ENCODE measurements around the gene OOSP1.
A peak's percentile ranks its signal among the peaks of the same experiment; 100 is the strongest.
"Not testable (repeated sequence)": the region's sequence is repeated elsewhere in the genome, so short reads cannot be mapped to it uniquely, and the experiment has no call there.

OOSP1 gene, protein sequence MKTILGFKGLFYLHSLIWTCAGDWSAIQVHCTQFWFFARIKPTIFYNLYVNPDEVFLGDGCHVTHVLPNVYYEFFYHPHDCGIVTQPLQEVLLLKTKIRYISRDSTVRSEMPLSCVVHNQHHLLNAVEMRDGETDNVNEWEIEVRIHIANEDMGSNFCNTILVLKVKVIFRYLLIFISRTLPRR

DNA sequence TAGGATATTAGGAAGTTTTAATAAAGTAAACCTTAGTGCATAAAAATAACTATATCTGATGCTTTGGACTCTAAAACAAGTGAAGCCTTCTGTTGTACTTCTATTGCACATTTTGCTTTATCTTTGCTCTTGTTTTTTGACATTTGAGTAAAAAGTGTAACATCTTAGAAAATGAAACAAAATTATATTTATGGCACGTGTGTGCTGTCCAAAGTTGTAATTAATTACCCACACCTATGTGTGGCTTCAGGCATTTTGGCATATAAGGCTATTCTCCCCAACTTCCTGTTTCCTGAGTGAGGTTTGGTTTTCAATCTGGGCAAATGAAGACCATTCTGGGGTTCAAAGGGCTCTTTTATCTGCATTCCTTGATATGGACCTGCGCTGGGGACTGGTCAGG is at the start of gene OOSP1:
TSS of gene OOSP1 (plus strand) at position 301 of the 400 bp plus-strand sequence. CDS start at position 324, 23 bp downstream.
- no peak for DNase-seq (ENCODE audit: extremely low read depth in 1 of 2, low read depth in 1 of 2)

DNA sequence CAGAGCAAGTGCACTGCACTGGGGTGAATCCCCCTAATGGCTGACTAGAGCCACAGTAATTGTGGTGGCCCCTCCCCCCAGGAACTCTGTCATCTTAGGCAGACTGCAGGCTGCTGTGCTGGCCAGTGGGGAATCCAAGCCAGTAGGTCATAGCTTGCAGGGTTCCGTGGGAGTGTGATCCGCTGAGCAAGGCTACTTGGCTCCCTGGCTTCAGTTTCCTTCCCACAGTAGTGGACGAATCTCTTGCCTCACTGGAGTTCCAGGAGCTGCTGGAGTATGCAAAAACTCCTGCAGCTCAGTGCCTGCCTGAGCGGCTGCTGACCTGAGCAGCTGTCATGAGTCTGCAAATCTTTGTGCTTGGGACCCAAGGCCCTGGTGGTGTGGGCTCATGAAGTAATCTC is 46.5 kb upstream of the OOSP1 start:
- no peak for DNase-seq (ENCODE audit: extremely low read depth in 1 of 2, low read depth in 1 of 2)

DNA sequence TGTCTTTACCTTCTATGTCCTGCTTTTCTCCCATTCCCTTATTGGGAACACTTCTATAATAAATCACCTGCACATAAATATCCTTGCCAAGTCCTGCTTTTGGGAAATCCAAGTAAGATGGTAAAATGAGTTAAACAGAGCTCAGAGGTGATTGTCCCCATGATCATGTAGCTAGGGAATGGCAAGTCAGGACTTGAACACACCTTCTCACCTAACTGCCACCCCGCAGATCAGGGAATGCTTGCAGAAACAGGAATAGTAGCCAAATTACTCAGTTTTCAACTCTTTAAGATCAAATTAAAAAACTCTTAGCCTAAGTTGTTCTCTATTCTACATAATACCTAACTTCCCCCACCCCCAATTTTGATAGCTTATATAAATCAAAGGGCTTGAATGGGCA is 43.6 kb upstream of the OOSP1 start:
- no peak for DNase-seq (ENCODE audit: extremely low read depth in 1 of 2, low read depth in 1 of 2)

DNA sequence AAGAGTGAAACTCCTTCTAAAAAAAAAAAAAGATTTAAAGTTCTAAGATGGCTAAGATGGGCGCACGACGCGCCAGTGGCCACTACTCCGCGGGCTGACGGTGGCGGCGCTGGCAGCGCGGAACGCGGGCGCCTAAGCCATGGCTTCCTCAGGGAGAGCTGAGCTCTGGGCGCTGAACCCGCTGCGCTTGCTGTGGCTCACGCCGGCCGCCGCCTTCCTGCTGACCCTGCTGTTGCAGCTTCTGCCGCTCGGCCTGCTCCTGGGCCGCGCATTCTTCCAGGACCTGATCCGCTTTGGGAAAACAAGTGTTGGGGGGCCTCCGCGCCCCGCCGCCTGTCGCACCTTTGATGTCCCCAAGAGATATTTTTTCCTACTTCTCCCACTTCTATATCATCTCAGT is 40.2 kb upstream of the OOSP1 start:
- DNase-seq (ENCODE audit: extremely low read depth in 1 of 2, low read depth in 1 of 2): no peak

DNA sequence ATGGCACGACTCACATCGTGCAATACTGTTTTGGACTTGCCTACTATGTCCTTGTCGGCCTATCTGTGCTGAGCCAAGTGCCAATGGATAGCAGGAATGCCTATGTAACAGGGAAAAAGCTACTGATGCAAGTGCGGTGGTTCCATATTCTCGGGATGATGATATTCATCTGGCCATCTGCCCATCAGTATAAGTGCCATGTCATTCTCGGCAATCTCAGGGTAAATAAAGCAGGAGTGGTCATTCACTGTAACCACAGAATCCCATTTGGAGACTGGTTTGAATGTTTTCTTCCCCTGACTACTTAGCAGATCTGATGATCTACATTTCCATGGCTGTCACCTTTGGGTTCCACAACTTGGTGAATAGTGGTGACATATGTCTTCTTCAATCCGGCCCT is 39.6 kb upstream of the OOSP1 start:
- no peak for DNase-seq (ENCODE audit: extremely low read depth in 1 of 2, low read depth in 1 of 2)

DNA sequence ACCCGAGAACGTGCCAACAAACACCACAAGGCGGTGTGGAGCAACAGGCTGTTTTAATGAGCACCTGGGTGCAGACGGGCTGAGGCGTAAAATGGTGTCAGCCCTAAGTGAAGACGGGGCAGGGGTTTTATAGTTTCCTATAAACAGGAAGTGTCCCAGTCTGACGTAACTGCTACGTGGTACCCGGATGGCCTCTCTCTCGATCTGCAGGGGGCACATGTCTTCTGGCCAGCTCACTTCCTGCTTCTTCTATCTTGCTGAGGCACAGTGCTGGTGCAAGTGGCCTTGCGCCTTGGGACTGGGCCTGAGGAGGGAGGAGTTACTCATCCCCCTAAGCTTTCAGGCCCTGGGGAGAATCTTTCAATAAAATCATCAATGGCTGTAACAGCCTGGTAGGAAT is 38.7 kb upstream of the OOSP1 start:
- DNase-seq (ENCODE audit: extremely low read depth in 1 of 2, low read depth in 1 of 2): no peak

DNA sequence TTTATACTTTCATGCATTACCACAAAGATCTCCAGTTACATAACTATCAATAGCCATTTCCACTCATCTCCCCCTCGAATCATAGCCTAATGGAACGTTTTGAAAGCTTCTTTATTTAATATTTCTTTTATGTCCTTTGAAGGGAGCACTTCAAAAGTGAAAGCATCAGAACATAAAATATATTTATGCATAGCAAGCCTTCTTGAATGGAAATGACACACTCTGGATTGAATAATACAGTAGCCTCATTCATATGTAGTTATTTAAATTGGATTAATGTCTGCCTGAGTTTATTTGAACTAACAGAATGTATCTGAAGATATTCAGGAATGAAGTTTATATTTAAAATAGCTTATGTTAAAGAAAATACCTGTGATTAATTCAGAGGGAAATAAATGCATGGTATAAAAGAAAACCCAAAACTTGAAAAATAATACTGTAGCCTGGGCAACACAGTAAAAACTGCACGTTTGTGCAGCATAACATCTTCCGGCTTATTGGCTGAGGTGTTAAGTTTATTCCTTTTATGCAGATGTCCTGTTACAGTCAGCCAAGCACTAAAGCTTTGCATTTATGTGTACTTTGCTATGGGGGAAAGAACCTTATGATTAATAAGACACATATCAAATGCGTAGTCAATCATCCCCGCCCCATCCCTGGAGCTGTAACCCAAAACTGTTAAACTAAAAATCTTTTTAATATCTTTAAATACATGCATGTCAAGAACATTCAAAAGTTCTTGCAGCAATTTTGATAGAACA is 37.7 kb upstream of the OOSP1 start:
- DNase-seq (ENCODE audit: extremely low read depth in 1 of 2, low read depth in 1 of 2): no peak

DNA sequence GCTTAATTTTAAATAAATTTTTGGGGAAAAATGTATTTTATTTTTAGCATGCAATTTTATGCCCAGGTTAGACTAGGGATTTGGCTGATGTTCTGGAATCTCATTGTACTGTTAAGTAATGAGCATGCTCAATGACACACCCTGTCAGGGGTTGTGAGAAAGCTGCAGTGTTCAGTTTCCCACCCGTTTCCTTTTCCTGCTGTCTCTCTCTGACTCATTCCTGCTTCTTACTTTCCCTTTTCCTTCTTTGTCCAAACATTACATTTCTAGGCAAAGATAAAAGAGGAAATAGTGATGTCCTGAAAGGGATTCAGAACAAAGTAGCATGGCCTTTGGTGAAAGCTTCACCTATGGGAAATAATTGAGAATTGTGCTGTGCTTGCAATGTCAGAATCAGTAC is 36.9 kb upstream of the OOSP1 start:
- no peak for DNase-seq (ENCODE audit: extremely low read depth in 1 of 2, low read depth in 1 of 2)

DNA sequence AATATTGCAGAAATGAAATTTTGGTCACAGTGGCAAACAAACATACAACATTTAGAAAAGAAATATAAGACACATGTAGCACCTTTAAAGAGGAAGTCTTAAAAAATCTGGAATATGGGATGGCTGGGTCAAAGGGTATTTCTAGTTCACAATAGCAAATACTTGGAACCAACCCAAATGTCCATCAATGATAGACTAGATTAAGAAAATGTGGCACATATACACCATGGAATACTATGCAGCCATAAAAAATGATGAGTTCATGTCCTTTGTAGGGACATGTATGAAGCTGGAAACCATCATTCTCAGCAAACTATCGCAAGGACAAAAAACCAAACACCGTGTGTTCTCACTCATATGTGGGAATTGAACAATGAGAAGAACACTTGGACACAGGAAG is 34.7 kb upstream of the OOSP1 start:
- DNase-seq (ENCODE audit: extremely low read depth in 1 of 2, low read depth in 1 of 2): not testable (repeated sequence)

DNA sequence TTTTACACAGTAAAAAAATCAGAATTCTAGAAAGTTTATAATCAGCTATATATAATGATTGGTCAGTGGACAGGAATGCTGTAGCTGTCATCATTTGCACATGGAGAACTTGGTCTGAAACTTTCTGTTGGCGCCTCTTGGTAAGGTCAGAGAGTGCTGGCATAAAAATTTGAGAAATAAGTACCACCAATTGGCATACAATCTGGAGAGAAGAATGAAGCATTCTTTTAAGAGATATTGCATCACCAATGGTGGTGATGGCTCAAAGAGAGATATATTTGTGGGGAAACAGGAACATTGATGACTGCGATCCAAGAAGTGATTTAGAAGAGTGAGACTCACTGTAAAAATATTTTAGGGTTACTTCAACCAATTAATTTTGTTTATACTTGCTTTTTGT is 19.8 kb upstream of the OOSP1 start:
- DNase-seq (ENCODE audit: extremely low read depth in 1 of 2, low read depth in 1 of 2): no peak

DNA sequence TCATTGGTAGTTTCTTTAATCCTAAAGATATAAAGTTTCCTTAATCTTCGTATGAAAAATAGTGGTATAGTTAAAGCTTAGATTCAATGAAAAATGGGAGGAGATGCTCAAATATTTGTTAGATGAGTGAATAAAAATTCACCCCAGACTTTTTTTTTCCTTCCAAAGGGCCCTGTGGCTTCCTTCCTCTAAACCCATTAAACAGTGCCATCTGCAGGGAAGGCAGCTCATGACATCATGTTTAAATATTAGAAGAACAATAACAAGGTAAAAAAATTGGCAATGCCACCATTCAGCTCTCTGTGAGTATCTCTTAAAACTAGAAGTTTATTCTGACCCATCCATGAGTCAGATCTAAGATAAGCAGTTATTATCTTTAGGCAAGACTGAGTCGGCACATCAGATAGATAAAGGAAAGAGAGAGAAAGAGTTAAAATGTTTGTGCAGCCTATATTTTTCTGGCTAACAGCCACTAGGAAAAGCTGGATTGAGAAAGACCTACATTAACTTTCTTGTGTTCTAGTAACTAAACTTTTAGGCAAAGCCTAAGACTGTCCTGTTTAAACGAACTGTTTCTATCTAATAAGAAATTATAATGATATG is 19.1 kb upstream of the OOSP1 start:
- DNase-seq (ENCODE audit: extremely low read depth in 1 of 2, low read depth in 1 of 2): peak in 1 of 2 donors; percentile 4

DNA sequence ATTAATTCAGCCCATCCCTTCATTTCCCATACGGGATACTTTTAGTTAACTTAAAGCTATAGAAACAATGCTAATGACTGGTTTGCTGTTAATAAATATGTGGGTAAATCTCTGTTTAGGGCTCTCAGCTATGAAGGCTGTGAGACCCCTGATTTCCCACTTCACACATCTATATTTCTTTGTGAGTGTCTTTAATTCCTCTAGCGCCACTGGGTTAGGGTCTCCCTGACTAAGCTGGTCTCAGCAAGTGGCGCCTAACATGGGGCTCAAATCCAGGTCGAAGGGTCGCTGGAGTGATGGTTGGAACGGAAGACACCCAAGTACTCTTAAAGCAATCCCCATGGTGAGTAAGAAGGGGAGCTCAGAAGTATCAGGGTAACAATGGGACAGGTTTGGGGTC is 14.4 kb upstream of the OOSP1 start:
- DNase-seq (ENCODE audit: extremely low read depth in 1 of 2, low read depth in 1 of 2): no peak

DNA sequence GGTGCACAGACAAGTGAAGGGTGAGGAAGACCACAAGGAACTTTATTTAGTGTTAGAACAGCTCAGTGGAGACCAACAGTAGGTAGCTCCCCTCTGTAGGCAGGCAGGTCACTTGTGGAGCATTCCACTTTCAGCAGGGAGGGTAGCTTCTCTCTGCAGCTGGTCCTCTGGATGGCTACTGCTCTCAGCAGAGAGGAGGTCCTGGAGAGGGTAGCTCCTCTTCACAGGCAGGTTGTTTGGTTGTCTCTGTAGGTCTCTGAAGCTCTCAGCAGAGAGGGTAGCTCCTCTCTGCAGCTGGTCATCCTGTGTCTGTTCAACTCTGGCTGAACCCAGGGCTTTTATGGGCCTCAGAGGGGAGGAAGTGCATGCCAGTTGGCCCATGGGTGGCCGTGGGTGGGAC is 6.5 kb upstream of the OOSP1 start:
- no peak for DNase-seq (ENCODE audit: extremely low read depth in 1 of 2, low read depth in 1 of 2)

DNA sequence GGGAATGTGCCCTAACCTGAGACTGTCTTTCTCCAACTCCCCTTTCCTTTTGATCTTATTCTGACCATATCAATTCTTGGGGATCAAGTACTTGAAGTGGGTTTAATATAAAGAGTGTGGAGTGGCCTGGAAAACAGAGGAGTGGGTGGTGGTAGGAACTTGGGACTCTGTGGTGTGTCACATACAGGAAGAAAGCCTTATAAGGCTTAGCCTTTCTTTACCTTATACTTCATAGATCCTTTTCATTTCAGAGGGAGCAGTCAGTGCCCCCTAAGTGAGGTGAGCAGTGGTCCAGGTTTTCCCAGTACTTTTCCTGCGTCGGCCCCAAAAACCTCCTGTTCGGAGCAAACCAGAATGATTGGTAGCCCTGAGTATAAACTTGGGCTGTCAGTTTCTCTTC is 486 bp downstream of the OOSP1 start:
- DNase-seq (ENCODE audit: extremely low read depth in 1 of 2, low read depth in 1 of 2): no peak

DNA sequence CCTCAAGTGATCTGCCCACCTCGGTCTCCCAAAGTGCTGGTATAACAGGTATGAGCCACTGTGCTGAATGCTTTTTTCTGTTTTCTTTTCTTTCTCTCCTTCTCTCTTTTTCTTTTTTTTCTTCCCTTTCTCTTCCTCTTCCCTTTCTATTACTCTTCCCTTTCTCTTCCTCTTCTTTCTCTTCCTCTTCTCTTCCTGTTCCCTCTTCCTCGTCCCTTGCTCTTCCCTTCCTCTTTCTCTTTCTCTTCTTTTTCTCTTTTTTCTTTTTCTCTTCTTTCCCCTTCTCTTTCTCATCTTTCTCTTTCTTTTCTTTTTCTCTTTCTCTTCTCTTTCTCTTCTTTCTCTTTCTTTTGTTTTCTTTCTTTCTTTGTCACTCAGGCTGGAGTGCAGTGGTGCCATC is 1.2 kb downstream of the OOSP1 start:
- DNase-seq (ENCODE audit: extremely low read depth in 1 of 2, low read depth in 1 of 2): no peak

DNA sequence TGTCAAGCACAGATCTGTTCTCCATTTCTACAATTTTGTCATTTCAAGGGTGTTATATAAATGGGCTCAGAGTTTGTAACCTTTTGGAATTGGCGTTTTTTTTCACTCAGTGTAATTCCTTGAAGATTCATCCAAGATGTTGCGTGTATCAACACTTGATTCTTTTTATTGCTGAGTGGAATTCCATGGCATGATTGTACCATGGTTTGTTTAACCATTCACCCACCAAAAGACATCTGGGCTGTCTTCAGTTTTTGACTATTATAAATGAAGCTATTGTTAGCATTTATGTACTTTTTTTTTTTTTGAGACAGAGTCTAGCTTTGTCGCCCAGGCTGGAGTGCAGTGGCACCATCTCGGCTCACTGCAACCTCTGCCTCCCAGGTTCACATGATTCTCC is 2.9 kb downstream of the OOSP1 start:
- DNase-seq (ENCODE audit: extremely low read depth in 1 of 2, low read depth in 1 of 2): no peak

DNA sequence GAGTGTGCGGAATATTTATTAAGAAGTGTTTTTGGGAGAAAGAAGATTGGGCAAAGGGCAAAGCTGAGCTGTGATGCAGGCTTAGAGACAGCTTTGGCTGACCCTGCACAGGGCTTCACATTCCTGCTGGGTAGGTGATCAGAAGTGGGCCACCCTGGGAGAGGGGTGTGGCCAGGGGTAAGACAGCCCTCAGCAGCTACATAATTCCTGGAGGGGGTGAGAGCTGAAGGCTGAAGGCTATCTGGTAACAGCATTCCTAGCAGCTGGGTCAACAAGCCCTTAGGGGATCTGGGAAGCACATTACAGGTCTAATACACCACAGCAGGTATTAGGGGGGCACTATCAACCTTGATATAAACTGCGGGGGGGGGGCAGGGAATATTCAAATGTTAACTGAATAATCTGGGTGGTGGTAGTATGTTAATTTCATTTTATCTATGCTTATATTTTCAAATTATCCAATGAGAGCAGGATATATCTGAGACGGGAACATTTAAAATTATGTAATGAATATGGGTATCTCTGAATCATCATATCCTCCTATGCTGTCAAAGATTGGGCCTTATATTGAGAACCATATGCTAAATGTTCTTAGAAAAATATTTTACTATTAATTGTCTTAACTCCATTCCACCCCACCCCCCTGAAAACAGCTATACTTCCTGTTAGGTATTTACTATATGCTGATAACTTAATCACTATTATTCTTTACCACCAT is 5.9 kb downstream of the OOSP1 start:
- DNase-seq (ENCODE audit: extremely low read depth in 1 of 2, low read depth in 1 of 2): no peak

DNA sequence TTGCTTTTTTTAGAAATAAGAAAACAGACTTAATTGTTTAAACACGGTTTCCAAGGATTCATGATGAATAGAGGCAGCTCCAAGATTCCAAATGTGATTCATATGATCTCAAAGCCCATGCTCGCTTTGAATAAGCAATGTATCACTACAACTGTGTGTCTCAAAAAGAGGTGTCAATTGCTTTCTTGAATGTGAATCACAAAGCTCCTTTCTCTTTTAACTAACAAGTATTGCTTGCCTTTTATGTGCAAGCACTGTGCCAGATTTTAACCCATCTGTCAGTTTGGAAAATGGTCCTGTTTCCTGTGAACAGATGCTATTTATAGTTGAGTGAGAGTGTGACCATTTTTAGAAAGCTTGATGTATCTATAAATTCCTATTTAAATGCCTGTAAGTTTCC is 6.5 kb downstream of the OOSP1 start:
- no peak for DNase-seq (ENCODE audit: extremely low read depth in 1 of 2, low read depth in 1 of 2)

DNA sequence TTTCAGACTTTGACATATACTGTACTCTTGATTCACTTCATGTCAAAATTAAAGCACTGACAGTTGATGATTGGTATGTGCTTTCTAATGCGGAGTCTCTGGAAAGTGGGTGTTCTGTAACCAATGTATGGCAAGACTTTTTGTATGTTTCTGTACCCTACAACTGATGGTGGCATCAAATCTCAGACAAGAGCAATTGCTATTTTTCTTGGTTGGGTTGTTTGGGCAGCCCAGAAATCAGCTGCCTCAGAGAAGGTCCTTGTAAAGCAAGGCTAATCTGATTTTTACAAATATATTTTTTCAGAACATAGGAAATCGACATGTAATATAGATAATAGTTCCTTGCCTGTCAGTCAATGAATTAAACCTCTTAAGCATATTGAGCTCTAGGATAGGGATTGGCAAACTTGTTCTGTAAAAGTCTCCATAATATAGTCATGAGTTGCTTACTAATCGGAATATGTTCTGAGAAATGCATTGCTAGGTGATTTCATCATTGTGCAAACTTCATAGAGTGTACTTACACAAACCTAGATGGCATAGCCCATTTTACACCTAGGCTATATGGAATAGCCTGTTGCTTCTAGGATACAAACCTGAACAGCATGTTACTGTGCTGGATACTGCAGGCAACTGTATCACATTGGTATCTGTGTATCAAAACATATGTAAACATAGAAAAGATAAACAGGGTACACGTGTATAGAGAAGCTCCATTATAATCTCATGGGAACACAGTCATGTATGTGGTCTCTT is 15.4 kb downstream of the OOSP1 start:
- DNase-seq (ENCODE audit: extremely low read depth in 1 of 2, low read depth in 1 of 2): no peak

DNA sequence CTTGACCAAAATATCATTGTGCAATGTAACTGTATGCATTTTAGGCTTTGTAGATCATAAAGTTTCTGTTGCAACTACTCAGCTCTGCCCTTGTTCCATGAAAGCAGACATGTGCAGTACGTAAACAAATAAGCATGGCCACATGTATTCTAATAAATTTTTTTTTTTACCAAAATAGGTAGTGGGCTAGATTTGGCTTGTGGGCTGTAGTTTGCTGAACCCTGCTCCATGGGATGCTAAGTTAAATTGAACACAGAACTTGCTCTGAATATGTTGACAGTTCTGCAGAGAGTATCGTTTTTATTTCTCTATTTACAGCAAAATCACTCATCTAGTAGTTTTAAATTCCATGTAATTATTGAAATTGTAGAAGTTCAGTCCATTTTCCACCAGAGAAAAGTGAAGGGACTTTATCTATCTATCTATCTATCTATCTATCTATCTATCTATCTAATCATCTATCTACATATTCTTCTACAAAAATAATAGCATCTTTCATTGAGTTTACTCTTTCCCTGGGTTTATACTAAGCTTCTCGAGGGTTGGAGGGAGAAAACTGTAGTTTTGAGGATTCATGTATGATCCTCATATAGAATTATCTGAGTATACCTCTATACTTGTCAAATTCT is 16.1 kb downstream of the OOSP1 start:
- DNase-seq (ENCODE audit: extremely low read depth in 1 of 2, low read depth in 1 of 2): no peak

DNA sequence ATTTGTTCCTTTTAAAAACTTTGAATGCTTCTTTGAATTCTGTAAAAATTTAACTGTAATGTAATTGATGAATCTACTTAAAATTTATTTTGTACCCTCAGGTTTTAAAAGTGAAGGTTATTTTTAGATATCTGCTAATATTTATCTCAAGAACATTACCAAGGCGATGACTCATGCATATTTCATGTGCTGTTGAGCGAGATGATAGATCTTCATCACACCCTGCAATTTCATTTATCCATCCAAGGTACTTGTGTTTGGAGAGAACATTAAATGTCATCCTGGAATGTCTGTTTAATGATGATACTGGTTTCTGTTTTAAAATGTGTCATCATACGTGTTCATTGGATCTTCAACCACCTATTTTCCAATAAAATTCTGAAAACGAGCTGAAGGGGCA is 18.9 kb downstream of the OOSP1 start:
- no peak for DNase-seq (ENCODE audit: extremely low read depth in 1 of 2, low read depth in 1 of 2)

Data from stimulated activated CD8-positive, alpha-beta memory T cell treated with anti-CD3 and anti-CD28 coated beads, Interleukin-7, amount 100 ng/mL, for 48 hours (primary cell).